ENCODE results near the gene ITGB1BP1.

ITGB1BP1 gene

GRCh38 chr2:9384521-9384920, 38.8 kb downstream of the ITGB1BP1 start:
- TF ChIP-seq GATA2 (IDR thresholded peaks at IDR 0.05; ENCODE audit: low read depth, low read length) (no peak), GATA3 (IDR thresholded peaks at IDR 0.05; ENCODE audit: low read depth, low read length) (no peak)

- TF ChIP-seq GATA3 (IDR thresholded peaks at IDR 0.05; ENCODE audit: low read depth, low read length) (no peak), GATA2 (IDR thresholded peaks at IDR 0.05; ENCODE audit: low read depth, low read length) (no peak)
Observed at GRCh38 chr2:9382604-9383235, 40.6 kb downstream of the ITGB1BP1 start.

- TF ChIP-seq GATA2 (IDR thresholded peaks at IDR 0.05; ENCODE audit: low read depth, low read length) = no peak
- no peak for TF ChIP-seq GATA3 (IDR thresholded peaks at IDR 0.05; ENCODE audit: low read depth, low read length)
Observed at GRCh38 chr2:9380702-9381628, 42.4 kb downstream of the ITGB1BP1 start.

GRCh38 chr2:9379391-9379755, 44.0 kb downstream of the ITGB1BP1 start:
- TF ChIP-seq GATA3 (IDR thresholded peaks at IDR 0.05; ENCODE audit: low read depth, low read length) (no peak), GATA2 (IDR thresholded peaks at IDR 0.05; ENCODE audit: low read depth, low read length) (no peak)

- TF ChIP-seq GATA2 (IDR thresholded peaks at IDR 0.05; ENCODE audit: low read depth, low read length) = no peak
- TF ChIP-seq GATA3 (IDR thresholded peaks at IDR 0.05; ENCODE audit: low read depth, low read length) = no peak
Observed at GRCh38 chr2:9378433-9379390, 44.6 kb downstream of the ITGB1BP1 start.

- TF ChIP-seq GATA2 (IDR thresholded peaks at IDR 0.05; ENCODE audit: low read depth, low read length) (no peak), GATA3 (IDR thresholded peaks at IDR 0.05; ENCODE audit: low read depth, low read length) (no peak)
Observed at GRCh38 chr2:9377461-9378097, 45.7 kb downstream of the ITGB1BP1 start.

GRCh38 chr2:9375857-9376428, 47.4 kb downstream of the ITGB1BP1 start:
- TF ChIP-seq GATA3 (IDR thresholded peaks at IDR 0.05; ENCODE audit: low read depth, low read length) (no peak), GATA2 (IDR thresholded peaks at IDR 0.05; ENCODE audit: low read depth, low read length) (no peak)

GRCh38 chr2:9374071-9374730, 49.1 kb downstream of the ITGB1BP1 start:
- TF ChIP-seq GATA3 (IDR thresholded peaks at IDR 0.05; ENCODE audit: low read depth, low read length) (no peak), GATA2 (IDR thresholded peaks at IDR 0.05; ENCODE audit: low read depth, low read length) (no peak)

GRCh38 chr2:9373476-9373875, 49.9 kb downstream of the ITGB1BP1 start:
- TF ChIP-seq GATA2 (IDR thresholded peaks at IDR 0.05; ENCODE audit: low read depth, low read length) (no peak), GATA3 (IDR thresholded peaks at IDR 0.05; ENCODE audit: low read depth, low read length) (no peak)

GRCh38 chr2:9373047-9373446, 50.3 kb downstream of the ITGB1BP1 start:
- no peak for TF ChIP-seq GATA2 (IDR thresholded peaks at IDR 0.05; ENCODE audit: low read depth, low read length)

GRCh38 chr2:9370746-9371145, 52.6 kb downstream of the ITGB1BP1 start:
- TF ChIP-seq GATA2 (IDR thresholded peaks at IDR 0.05; ENCODE audit: low read depth, low read length) (no peak), GATA3 (IDR thresholded peaks at IDR 0.05; ENCODE audit: low read depth, low read length) (no peak)

- TF ChIP-seq GATA3 (IDR thresholded peaks at IDR 0.05; ENCODE audit: low read depth, low read length) (no peak), GATA2 (IDR thresholded peaks at IDR 0.05; ENCODE audit: low read depth, low read length) (no peak)
Observed at GRCh38 chr2:9366026-9366425, 57.3 kb downstream of the ITGB1BP1 start.

All from SH-SY5Y (cell line).